Mesenteric fat pad (tissue), 1 donor: ENCODE measurements around the gene ALDH1L2. TPM values are rescaled to one million over a fixed set of nuclear protein-coding genes. Genes with fewer than 3 reads are reported as not detected.

Source experiments
- DNase-seq: peaks from one replicate; pipeline ENCODE4 v3.0.0-alpha.2; 2020; ENCODE audit warnings: low spot score
- total RNA-seq: library from RNA; stranded (reverse); fragmentation: NEBNext Ultra II Directional; extraction: Animal tissue kit (Norgen Biotek cat#: 25700); gene quantifications from one replicate; pipeline ENCODE4 v1.2.1, GENCODE V29; 2021
- donor health status: DM: yes; HTN: yes; CAD: no.

Gene ALDH1L2
- total RNA-seq, 1 donor from 2014 or later = 21.1 TPM

- DNase-seq = no peak
These were observed 630 bp downstream of the ALDH1L2 start for GRCh38 chr12:105083551-105084105.

GRCh38 chr12:105083031-105083430 is 1.2 kb downstream of the ALDH1L2 start:
- DNase-seq = no peak

DNA sequence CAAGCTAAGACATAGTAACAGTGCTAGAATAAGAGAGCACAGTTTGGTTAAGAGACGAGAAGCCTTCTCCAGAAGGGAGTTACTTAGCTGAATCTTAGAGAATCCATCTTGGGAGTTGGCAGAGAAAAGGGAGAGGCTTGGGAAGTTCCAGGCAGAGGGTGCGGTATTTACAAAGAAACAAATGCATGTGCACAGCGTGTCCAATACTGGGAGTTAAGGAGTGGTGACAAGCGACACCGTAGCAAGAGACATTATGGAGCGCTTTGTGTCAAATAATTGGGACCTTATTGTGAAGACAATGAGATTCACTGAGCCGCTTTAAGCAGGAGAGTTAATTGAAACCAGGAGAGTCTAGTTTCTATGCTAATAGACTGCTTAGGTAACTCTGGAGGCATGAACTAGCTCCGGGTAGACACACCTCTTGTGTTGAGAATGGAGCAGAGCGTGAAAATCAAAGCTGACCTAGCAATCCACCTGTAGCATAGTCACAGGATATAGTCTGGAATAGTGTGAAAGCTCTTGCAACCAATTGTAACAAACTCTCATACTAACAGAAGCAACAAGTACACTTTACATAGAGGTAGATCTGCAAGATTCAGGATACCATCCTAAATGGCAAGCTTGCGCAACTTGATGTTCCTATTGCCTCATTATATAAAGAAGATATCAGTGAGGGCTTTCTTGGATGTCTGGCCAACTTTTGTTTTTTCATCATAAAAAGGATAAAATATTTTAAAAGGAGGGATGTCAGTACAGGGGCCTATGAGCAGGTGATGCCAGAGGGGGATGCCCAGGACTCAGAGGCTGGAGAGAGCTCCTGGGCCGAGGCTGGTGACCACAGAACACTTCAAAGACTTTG is 5.3 kb downstream of the ALDH1L2 start:
- DNase-seq = no peak

GRCh38 chr12:105077435-105077834 is 6.8 kb downstream of the ALDH1L2 start:
- DNase-seq = no peak

GRCh38 chr12:105076913-105077312 is 7.3 kb downstream of the ALDH1L2 start:
- DNase-seq = no peak

DNA sequence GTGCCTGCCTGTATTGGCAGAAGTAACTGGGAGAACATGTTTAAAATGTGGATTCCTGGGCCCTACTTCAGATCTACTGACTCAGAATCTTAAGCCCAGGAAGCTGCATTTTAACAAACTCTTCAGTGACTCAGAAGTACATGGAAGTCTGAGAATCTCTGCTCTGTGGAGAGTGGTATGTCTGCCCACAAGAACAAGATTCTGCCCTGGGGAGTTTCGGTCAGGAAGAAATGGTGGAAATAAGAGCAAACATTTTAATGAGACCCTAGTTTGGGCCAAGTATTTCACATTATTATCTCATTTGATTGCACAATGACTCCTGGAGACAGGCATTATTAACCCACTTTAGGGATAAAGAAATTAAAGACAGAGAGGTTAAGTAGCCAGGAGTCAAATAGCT is 8.2 kb downstream of the ALDH1L2 start:
- DNase-seq = no peak

DNA sequence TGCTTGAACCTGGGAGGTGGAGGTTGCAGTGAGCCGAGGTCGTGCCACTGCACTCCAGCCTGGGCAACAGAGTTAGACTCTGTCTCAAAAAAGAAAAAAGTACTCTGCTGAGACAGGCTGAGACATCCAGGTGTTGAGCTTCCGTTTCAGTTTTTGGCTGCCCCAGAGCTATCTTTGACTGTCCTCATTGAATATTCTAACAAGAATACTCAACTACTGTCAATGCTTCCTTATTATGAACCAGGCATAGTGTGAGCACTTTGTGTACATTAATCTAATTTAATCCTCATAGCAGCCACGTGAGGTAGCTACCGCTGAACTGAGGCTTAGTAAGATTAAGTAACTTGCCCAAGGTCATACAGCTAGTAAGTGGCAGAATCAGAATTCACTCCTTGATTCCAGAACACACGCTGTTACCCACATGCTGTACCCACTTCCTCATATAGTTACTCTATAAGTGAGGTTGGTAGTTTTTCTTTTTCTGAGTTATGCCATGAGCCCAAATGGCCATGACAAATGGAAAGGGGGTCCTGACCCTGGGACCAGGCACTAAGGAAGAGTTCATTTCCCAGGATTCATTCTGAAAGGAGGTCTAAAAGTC is 11.3 kb downstream of the ALDH1L2 start:
- DNase-seq = no peak

DNA sequence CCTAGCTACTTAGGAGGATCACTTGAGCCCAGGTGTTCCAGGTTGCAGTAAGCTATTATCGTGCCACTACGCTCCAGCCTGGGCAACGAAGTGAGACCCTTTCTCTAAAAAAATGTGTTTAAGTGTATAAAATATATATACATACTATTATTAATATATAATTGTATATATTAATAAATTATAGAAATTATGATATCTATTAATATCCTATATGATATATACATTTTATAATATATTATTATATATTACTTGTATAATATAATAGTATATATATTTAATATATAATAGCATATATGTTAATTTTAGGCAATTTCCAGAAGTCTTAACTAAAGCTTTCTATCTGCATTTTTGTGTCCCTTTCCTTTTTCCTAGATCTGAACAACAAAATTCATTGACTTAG is 12.3 kb downstream of the ALDH1L2 start:
- no peak for DNase-seq

DNA sequence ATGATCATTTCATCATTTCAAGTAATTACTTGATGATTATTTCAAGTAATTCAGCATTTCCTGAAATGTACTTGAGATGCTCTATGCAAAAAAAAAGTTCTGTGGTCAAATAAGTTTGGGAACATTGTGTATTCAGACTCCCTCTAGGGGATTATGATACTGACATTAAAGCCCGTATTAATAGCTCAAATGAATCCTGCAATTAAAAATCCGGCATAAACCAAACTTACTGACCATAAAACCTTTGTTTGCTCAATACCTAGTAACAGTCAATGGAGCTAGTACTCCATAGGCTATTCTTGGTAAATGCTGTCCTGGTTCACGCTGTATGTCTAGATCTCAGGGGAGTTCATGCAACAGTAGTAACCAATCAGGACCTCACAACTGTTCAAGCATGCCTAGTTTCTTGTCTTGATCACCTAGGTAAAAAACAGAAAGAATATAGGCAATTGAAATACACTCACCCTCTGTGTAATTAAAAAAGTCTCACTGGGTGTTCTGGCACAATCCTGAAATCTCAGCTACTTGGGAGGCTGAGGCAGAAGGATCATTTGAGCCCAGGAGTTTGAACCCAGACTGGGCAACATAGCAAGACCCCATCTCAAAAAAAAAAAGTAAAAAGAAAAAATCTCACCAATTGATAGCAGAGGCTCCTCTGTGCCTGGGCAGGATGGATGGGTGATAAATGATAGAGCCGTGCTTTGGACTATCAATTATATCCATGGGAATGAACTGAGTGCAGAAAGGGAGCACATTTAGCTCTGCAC is 14.1 kb downstream of the ALDH1L2 start:
- no peak for DNase-seq

- no peak for DNase-seq
These were observed 16.7 kb downstream of the ALDH1L2 start for GRCh38 chr12:105067511-105068031.

GRCh38 chr12:105064564-105065178 is 19.6 kb downstream of the ALDH1L2 start:
- no peak for DNase-seq

DNA sequence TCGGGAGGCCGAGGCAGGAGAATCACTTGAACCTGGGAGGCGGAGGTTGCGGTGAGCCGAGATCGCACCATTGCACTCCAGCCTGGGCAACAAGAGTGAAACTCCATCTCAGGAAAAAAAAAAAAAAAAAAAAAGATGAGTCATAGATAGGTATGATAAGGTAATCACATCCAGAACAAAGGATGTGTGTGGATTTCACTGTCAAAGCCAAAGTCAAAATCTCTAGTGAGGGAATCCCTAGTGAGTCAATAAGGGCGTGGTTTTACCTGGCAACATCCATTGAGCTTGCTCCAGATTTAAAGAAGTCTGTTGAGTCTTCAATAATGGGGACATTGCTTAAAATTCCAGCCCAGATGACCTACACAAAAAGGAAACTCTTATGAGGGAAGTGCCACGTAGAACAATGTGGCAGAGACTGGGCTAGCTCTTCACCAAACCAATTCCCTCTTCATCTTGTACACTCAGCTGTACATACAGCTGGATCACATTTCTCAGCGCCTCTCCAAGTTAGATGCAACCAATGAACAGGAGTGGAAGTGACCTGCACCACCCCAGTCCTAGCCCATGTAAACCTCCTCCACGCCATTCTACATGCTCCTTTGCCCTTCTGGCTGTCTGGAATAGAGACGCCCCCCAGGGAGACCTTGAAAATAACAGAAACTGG is 23.4 kb downstream of the ALDH1L2 start:
- DNase-seq = no peak

- DNase-seq = no peak
These were observed 27.1 kb downstream of the ALDH1L2 start for GRCh38 chr12:105057174-105057573.

DNA sequence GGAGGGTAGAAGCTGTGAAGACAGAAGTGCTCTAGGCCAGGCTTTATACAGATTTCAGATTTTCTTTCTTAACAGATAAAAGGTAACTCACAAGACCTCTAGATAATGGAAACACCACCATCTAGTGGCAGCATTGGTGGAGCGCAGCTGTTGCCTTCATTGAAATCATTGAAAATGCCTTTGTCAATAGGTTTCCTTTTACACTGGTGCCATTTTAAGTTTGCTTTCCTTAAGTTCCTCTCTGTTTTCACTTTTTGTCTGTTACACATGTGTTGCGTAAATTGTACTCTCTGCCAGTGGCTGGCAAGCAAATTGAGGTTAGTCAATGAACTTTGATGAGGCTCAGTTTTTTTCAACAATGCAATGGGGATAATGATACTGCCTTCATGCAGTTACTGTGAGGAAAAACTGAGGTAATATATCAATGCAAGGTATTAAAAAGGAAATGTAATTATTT is 31.1 kb downstream of the ALDH1L2 start:
- DNase-seq = no peak

DNA sequence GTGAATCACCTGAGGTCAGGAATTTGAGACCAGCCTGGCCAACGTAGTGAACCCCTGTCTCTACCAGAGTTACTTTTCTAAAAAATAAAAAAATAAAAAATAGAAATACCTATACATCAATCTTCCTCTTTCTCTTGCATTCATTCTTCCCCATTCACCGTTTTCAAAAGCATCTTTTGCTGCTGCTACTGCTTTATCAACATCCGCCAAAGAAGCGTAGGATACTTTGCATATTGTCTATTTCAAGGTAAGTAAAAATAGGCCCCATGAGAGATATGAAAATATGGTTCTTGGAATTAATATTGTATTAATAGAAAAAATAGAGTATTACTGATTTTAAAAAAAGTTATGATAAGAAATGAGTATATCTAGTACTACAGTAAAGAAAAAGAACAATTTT is 32.3 kb downstream of the ALDH1L2 start:
- no peak for DNase-seq

GRCh38 chr12:105048315-105048714 is 35.9 kb downstream of the ALDH1L2 start:
- no peak for DNase-seq

DNA sequence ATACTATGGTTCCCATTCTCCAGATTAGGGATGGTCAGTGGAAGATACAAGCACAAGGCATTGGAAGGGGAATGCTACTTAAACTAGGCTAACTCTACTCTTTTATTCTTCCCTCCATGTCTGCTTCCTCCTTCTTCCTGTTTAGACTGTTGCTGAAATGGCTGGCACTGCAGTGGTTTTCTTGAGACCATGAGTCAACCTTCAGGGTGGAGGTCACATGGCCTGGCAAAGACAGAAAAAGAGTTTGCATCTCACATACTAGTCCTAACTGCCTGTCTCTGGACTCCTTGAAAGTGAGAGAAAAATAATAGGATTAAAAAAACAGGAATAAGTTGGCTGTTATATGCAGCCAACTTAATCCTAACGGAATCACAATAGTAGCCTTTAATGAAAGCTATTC is 37.0 kb downstream of the ALDH1L2 start:
- DNase-seq = no peak

DNA sequence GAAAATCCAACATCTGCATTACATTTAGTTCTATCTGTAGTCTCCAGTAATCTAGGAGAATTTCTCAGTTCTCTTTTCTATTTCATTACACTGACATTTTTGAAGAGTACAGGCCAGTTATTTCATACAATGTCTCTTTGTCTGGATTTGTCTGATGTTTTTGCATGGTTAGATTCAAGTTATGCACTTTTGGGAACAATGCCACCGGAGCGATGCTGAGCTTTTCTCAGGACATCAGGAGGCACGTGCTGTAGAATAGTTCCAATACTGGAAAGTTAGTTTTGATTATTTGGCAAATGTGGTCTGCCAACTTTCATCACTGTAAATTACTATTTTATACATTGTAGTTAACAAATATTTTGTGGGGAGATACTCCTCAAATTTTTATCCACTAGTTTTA is 43.1 kb downstream of the ALDH1L2 start:
- no peak for DNase-seq

DNA sequence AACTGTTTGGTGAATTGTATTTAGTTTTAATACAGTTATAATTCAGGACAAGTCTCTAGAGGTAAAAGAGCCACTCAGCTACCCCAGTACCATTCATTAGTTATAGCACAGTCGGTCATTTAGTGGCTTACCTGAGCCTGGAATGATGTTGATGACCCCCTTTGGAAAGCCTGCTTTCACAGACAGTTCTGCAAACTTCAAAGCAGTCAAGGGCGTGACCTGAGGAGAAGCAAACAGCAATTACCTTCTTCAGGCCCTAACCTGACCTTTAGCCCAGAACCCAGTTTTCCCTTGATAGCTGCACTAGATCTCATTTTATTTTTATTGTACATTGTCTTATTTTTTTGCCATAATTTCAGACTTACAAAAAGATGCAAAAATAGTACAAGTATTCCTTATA is 43.8 kb downstream of the ALDH1L2 start:
- DNase-seq = no peak

- DNase-seq = no peak
These were observed 47.2 kb downstream of the ALDH1L2 start for GRCh38 chr12:105036937-105037649.
